HG03066 (cell line): ENCODE measurements around the gene JUP.
"Not testable (repeated sequence)": the region's sequence is repeated elsewhere in the genome, so short reads cannot be mapped to it uniquely, and the experiment has no call there.

Experiments used
- ATAC-seq: cut with Tn5 transposase; IDR thresholded peaks from one replicate; pipeline ENCODE4 v1.9.1; 2021; ENCODE audit warnings: low read depth; ENCODE audit not compliant: unreplicated experiment

Gene JUP

DNA sequence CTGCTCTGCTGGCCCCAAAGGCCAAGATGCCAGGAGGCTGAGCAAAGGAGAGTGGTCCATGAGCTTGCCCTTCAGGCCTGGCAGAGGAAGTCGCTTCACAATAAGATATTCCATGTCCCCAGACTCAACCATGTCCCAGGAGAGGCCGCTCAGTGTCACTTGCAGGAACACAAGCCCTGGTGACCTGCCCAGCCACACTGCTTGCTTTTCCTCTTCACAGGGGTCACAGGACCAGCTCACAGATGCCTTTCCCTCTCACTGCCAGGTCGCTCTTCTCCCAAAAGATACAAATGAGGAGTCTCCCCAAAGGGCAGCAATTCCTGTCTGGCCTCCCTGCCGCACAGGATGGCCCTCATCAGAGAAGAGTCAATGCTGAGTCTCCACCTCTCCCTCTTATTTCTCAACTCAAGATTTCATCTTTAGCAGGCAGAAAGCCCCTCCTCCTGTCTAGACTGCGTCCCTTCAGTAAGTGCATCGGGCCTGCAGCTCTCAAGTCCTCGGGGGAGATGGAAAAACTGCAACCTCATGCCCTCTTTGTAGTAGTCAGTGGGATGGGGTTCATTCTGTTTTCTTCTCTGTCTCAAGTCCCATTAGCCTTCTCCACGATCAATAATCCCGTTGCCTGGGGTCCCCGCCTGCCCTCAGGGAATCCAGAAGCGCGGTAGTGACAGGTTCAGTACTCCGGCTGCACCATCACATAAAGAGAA, 5.0 kb downstream of the JUP start:
- no peak for ATAC-seq

DNA sequence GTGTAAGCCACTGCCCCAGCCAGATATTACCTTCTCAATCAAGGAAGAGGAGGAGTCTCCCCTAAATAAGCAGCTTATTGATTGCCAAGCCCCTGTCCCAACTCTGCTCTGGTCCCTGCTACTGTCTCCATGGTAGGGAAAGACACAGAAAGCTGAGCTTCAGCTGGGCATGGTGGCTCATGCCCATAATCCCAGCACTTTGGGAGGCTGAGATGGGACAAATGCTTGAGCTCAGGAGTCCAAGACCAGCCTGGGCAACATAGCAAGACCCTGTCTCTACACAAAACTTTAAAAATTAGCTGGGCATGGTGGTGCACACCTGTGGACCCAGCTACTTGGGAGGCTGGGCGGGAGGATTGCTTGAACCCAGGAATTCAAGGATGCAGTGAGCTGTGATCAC, 6.6 kb downstream of the JUP start:
- ATAC-seq = no peak

GRCh38 chr17:41777574-41778188, 8.8 kb downstream of the JUP start:
- ATAC-seq = no peak

GRCh38 chr17:41777157-41777573, 9.3 kb downstream of the JUP start:
- no peak for ATAC-seq

DNA sequence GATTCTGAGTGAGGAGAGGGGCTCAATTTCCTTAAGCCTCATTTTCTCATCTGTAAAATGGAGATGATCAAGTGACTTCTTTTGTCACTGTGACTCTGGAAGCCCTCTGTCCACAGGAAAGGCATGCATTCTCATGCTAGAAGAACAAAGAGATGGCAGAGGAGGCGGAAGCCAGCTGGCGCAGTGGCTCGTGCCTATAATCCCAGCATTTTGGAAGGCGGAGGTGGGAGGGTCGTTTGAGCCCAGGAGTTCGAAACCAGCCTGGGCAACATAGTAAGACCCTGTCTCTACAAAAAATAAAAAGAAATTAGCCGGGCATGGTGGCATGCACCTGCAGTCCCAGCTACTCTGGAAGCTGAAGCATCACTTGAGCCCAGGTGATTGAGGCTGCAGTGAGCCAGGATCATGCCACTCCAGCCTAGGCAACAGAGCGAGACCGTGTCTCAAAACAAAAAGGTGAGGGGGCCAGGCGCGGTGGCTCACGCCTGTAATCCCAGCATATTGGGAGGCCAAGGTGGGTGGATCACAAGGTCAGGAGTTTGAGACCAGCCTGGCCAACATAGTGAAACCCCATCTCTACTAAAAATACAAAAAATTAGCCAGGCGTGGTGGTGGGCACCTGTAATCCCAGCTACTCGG, 10.1 kb downstream of the JUP start:
- ATAC-seq = not testable (repeated sequence)

DNA sequence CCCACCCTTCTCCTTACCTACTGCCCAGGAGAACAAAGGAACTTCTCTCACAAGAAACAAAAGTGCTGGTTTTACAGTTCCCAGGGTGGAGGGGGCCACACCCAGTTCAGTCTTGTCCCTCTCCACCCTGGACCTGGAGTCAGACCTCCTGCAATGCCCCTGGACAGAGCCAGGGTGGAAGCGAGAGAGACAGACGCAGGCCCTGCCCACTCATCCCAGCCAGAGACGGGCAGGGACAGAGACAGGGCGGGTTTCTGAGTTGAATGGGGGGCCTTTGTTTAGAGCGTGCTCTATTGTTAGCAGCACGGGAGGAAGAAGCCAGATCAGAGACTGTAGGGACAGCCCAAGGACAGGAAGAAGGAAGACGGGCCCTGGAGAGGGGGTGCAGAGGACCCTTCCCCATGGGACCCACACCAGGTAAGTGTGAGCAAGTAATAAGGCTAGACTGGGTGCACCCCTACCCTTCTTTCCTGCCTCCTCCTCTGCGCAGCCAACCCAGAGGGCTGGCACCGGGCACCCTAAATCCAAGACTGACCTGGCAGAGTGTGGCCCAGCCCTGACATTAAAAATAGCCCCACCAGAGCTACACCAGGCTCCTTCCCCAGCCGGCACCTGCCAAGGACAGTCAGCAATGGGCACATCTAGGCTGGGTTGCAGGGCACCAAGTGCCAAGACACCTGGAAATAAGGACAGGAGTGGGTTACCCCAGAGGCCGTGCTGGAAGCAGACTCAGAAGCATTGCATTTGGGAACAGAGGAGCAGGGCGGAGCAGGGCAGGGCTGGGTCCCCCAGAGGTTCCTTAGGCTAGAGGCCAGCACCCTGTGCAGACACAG, 10.9 kb downstream of the JUP start:
- ATAC-seq = no peak

DNA sequence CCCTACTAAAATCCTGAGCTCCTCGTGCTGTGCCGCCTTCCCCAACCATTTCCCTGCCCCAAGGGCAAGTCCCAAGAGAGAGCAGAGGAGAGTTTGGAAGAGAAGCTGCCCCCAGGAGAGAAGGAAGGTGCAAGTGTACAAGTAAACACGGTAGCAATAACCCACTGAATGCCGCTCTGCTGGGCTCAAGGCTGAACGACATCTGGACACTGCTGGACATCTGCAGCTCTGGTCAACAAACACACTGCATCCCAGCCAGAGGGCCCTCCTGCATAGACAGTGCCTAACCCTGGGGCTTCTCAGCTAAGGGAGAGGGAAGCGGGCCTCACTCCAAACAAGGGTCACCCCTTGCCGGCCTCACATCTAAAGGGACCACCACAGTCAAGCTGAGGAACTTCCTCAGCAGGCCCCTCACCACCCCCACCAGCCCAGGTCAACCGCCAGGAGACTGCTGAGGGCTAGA, 12.7 kb downstream of the JUP start:
- ATAC-seq = no peak

GRCh38 chr17:41773190-41773588, 13.3 kb downstream of the JUP start:
- no peak for ATAC-seq

- no peak for ATAC-seq
Observed at GRCh38 chr17:41772586-41773189, 13.8 kb downstream of the JUP start.

DNA sequence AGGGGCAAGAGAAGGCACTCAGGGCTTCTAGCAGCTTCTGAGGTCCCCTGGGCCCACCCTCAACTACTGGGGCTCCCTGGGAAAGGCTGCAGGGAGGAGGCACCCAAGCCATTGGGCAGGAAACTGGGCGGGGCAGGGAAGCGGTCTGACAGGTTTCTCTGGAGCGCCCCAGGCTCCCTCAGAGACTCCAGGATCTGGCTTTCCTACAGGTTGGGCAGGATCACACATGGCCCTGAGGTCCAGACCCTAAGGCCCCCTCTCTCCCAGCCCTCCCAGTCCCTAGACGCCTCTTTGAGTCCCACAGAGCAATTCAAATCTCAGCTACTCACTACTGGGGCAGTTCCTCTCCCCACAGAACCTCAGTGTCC, 14.3 kb downstream of the JUP start:
- no peak for ATAC-seq

- no peak for ATAC-seq
Observed at GRCh38 chr17:41771389-41772206, 14.9 kb downstream of the JUP start.

DNA sequence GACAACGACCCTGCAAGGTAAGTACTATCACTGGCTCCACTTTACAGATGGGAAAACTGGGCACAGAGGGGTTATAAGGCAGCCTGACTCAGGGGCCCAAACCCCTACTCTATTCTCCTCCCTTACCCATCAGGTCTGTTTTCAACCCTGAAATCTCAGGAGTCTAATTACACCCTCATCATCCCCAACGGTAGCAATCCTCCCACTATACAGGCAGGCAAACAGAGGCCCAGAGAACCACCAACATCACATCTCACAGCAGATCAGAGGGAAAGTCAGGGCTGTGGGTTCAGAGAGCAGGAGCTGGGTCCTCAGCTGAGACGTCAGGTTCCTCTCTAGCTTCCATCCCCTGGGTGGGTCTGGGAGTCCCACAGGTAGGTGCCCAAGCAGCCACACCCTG, 16.5 kb downstream of the JUP start:
- no peak for ATAC-seq

GRCh38 chr17:41769346-41769862, 17.1 kb downstream of the JUP start:
- ATAC-seq = no peak

DNA sequence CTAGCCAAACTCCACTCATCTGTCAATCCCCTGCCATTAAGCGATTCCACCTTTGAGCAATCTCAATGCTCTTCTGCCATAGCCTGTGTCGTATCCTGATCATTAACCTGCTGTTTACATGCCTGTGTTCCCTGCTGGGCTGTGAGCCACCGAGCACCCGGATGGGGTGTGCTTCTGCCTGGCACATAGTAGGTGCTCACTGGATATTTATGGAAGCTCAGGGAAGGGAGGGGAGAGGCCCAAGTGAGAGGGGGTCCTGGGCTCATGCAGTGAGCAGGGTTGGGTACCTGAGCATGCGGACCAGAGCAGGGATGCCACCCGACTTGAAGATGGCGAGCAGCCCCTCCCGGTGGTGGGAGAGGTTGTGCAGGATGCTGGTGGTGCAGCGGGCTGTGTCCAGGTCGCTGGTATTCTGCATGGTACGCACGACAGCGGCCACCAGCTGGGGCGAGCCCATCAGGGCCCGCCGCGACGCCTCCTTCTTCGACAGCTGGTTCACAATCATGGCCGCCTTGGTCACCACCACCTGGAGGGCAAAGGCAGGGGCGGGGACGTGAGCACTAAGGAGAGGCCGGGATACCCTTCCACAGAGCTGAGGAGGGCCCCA, 17.7 kb downstream of the JUP start:
- no peak for ATAC-seq

DNA sequence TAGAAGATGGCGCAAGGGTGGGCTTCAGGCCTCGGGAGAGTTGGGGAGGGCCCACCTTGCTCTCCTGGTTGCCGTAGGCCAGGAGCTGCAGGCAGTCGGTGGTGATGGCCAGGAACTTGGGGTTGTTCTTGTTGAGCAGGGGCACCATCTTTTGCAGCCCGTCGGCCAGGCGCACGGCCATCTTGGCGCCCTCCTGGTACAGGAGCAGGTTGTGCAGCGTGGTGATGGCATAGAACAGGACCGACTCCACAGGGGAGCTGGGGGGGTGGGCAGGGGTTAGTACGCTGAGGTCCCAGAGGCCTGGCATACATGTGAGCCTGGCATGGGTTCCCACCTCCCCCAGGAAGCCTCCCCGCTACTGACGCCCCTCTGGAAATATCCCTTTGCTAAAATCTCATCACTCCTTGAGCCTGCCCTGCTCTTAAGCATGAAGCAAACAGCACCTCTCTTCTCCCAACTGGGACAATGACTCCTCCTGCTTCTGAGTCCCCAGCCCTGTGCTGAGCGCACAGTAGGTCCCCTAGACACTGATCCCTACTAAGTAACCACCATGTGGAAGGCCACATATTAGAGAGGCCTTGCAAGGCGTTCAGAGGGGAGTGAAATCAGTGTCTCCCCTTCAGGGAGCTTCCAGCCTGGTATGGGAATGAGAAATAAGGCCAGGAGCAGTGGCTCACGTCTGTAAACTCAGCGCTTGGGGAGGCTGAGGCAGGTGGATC, 19.0 kb downstream of the JUP start:
- no peak for ATAC-seq

GRCh38 chr17:41766135-41766534, 20.4 kb downstream of the JUP start:
- no peak for ATAC-seq

DNA sequence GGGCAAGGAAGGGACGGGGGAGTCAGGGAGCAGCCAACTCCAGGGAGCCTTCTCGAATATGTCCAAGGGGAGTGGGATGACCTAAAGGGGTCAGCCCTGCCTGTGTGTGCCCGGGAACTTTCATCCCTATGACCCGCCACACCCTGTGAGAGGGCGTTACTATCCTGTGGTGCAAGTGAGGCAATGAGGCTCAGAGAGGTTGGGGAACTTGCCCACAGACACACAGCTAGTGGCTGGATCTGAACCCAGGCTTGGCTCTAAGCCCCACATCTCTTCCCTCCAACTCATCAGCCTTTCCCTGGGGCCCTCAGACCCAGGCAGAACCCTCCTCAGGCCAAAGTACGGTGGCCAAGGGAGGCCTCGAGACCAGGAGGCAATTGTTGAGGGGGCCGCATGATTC, 23.2 kb downstream of the JUP start:
- no peak for ATAC-seq

DNA sequence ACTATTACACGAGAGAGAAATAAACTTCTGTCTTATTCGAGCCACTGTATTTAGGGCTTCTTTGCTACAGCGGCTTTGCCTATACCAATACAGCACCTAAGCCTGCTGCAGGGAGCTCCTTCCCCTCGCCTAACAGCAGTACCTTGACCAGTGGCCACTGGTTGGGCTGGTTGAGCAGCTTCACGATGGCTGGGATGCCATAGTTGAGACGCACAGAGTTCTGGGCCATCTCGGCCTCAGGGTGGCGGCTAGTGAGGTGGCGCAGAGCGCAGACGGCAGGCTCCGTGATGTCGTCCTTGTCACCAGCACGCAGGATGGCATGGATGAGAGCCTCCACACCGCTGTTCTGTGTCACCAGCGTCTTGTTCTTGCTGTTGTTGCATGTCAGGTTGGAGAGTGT, 23.7 kb downstream of the JUP start:
- no peak for ATAC-seq

DNA sequence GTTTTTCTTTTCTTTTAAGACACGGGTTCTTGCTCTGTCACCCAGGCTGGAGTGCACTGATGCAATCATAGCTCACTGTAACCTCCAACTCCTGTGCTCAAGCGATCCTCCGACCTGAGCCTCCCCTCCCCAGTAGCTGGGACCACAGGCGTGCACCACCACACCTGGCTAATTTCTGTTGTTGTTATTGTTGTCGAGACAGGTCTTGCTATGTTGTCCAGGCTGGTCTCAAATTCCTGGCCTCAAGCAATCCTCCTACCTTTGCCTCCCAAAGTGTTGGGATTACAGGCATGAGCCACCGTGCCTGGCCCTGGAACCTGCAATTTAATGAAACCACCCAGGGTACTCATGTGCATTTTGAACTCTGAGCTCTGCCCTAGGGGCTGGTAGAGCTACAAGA, 24.1 kb downstream of the JUP start:
- no peak for ATAC-seq
